ENCODE data around the gene CAP2.

DNA sequence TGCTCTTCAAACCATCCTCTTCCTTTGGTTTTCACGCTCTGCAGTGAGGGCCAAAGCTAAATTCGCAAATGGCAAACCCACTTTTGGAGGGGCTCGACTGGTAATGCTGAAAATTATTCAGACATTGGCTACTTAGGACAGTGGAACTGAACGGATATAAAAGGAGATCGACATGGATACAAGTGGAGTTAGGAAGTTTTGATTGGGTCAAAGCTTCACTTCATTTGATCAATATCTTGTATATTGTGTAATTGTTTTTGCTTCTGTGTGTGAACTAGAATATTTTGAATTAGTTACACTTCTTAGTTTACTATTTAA is 207.9 kb downstream of the CAP2 start:
- no peak for TF ChIP-seq CTCF (IDR thresholded peaks at IDR 0.05)
- no peak for TF ChIP-seq POLR2A (IDR thresholded peaks at IDR 0.05)
- TF ChIP-seq EP300 (IDR thresholded peaks at IDR 0.05), result no peak
